NCI-H128 (cell line): ENCODE results near the gene ADAM19.

Experiments used
- DNase-seq: peaks from one replicate; lab custom pipeline; 2025; ENCODE audit not compliant: unreplicated experiment; lab: John Stamatoyannopoulos, UW

Gene ADAM19

GRCh38 chr5:157562111-157562581, 13.4 kb downstream of the ADAM19 start:
- DNase-seq = no peak

GRCh38 chr5:157561110-157561509, 14.5 kb downstream of the ADAM19 start:
- DNase-seq = no peak

GRCh38 chr5:157559301-157559700, 16.3 kb downstream of the ADAM19 start:
- no peak for DNase-seq

DNA sequence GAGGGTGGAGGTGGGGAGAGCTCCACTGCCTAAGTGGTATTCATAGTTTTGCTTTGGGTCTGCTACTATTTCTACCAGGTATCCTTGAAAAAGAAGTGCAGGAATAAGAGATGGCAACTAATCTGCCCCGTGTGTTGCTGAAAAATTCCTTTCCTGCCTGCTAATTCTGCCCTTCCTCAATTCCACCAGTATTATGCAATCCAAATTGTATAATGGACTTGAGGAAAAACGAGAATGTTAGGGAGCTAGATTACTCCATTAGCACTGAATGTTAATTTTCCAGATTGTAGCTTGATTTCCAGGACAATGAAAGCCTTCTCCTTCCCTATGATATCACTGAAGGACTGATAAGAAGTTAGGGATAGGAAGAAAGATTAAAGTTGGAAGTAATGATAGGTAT, 16.9 kb downstream of the ADAM19 start:
- no peak for DNase-seq

DNA sequence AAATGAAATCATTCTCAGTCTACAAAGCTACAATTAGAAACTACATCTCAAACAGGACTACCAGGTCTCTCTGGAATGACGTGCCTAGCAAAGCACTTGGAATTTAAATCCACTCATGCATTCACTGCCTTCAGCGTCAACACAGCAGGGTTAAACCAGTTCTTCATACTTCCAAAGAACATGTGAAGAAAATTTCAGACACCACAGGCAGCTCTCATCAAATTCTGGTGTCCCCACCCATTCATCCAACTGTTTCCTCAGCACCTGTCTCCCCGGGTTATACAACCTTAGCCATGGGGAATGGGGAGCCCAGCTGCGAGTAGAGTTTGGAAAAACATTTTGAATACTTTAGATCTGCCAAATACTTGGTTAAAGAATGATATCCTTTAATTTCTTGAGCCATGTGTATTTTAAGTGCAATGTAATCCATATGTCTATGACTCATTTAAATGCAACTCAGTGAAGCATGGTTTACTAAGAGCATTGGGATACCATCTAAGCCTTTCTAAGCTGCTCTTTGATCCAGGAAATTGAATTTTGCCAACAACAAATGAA, 17.5 kb downstream of the ADAM19 start:
- no peak for DNase-seq

GRCh38 chr5:157556615-157557418, 18.8 kb downstream of the ADAM19 start:
- DNase-seq = no peak

GRCh38 chr5:157555037-157555640, 20.4 kb downstream of the ADAM19 start:
- DNase-seq = no peak

DNA sequence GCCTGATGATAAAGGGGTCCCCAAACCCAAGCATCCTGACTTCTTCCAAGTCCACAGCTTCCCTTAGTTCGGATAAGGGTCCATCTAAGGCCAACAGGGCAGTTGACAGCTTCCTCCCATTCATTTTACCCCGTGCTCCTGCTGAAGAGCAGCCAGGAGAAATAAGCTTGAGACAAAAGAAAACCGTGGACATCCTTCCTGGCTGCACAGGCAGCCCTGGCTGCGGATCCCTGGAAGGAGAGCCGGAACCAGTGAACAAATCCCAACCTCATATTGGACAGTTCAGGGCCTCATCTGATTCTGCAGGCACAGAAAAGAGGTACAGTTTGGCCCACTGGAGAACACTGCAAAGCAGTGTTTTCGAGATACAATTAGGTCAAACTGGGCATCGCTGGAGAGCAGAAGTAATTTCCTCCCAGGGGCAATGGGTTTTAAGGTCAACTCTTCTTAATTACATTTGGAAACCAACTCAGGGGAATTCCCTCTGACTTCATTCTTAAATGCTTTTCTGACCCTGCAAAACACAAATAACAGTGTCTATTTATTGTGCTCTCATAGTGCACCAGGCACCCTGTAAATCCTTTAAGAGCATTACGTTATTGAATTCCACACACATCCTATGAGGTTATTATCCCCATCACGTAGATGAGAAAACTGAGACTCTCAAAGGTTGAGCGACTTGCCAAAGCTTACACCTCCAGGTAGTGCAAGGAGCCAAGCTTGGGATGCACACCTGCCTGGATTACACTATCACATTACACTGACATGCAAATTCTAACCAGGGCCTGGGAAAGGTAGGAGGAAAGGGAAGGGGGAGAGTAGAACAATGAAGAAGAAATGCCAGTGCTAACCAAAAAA, 21.2 kb downstream of the ADAM19 start:
- DNase-seq = no peak

DNA sequence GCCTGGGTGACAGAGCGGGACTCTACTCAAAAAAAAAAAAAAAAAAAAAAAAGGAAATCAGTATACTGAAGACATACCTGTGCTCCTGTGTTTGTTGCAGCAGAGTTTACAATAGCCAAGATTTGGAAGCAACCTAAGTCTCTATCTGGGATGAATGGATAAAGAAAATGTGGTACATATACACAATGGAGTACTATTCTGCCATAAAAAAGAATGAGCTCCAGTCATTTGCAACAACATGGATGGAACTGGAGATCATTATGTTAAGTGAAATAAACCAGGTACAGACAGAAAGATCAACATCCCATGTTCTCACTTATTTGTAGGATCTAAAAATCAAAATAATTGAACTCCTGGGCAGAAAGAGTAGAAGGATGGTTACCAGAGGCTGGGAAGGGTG, 22.9 kb downstream of the ADAM19 start:
- DNase-seq = no peak

DNA sequence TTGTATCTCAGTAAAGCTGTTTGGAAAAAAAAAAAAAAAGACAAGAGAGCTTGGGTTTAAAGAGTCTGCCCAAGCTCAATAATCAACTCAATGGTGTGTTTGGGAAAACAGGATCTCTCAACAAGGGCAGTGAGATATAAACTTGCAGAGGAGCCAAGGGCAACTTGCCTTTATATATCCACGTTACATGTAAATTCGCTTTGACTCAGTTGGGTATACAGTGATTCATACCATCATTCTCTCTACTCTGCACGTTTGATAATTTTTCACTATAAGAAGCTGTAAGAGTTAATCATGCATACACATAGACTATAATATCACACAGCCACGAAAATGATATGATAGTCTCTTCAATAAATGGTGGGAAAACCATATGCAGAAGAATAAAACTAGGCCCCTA, 24.9 kb downstream of the ADAM19 start:
- no peak for DNase-seq

DNA sequence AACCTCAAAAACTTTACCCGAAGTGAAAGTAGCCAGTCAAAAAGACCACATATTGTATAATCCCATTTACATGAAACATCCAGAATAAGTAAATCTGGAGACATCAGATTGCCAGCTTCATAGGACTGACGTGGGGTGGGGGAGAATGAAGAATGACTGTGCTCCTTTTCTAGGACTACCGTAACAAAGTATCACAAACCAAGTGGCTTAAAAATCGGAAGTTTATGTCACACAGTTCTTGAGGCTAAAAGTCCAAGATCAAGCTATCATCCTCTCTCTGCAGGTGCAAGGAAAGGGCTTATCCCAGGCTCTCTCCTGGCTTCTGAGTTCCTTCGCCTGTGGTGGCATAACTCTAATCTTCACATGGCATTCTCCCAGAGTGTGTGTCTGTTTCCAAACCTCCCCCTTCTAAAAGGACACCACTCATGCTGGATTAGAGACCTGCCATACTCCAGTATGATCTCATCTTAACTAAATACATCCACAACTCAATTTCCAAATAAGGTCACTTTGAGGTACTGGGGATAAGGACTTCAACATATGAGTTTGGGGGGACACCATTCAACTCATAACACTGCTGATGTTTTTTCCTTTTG, 25.5 kb downstream of the ADAM19 start:
- DNase-seq = no peak

- DNase-seq = no peak
These were observed 26.3 kb downstream of the ADAM19 start for GRCh38 chr5:157549283-157549629.

DNA sequence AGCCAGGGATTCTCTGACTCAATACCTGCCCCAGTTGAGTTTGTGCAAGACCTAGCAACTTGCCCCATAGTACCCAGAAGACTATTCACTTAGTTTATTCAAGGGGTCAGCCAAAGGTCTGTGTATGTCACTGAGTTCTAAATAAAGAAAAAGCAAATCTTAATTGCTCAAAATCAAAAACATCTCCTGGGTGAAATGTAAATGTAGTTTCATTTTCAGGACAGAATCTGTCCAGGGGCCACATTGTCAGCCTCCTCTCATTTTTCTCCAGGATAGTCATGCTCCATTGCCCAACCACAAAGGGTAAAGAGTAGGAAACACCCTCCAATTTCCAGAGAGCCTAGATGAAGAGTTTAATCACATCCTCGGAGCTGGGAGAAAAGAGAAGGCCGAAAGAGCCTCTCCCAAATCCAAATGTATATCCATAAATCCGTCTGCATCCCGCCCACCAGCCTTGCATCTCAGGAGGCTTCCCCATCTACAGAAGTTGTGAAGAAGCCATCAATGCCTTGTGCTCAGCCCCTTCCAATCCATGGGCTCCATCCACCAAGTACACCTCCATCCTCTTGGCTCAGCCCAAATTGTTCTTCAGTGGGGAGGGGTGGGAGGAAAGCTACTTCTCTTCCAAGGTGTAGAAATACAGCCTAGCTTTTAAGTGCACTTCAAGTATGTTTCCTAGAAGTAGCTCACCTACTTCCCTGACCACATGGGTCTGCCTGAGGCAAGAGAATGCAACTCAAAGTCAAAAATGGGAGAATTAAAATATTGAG, 26.9 kb downstream of the ADAM19 start:
- DNase-seq = no peak

GRCh38 chr5:157547941-157548512, 27.5 kb downstream of the ADAM19 start:
- no peak for DNase-seq

- no peak for DNase-seq
These were observed 29.0 kb downstream of the ADAM19 start for GRCh38 chr5:157546456-157547100.

DNA sequence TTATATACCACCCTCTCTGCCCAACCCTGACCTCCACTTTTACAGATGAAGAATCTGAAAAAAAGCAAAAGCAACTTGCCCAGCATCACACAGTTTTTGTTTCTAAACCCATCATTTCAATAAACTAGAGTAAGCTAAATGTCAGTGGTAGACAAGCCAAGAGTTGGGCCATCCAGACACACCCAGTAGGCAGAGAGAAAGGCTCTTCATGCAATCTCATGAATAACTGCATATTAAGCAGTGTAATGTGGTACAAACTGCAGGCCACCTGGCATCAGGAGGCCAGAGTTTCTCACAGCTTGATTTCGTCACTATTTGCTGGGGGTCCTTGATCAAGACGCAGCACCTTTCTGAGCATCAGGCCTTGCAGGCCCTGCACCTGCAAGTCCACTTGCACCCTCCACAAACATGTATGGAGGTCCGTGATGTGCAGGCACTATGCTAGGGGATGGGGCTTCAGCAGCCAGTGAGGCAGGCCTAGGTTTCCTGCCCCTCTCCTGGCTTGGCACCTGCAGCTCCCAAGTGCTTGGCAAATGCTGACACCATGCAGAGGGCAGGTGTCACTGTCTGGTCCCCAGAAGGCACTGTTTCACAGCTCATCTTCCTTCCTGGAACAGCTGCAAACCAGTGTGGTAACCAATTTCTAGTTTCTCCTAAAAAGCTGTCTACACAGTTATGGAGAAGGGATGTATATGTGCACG, 29.8 kb downstream of the ADAM19 start:
- no peak for DNase-seq

- no peak for DNase-seq
These were observed 31.0 kb downstream of the ADAM19 start for GRCh38 chr5:157544623-157544989.

DNA sequence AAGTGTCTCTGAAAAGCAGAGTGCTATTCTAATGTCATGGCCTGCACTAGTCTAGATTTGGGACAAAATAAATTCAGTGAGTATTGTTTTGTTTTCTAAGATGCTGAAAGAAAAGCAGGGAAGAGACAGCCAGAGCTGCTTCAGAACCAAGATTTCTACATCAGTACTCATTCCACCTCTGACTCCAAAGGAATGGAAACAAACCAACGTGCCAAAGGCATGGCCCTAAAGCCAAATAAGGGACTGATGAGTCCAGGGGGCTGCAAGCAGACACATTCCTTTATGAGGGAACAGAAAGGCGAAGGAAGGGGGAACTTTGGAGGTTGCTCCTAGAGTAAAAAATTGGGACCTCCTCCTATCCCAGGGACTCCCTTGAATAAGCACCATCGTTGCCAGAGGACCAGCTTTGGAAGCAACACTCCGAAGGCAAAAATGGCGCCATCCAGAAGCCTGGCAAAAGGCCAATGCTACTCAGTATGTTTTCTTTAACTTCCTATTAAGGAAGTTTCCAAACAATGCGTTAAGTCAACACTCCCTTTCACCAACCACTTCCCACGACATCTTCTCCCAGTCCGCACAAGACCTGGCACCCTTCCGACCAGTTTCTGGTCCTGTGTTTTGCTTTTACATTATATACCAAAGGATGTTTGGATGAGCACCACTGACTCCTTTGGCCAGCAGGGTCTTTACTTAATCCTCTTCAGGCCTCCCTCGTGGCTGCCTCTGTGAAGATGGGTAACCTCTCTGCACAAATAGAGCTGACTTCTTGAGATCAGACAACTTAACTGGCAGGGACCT, 31.6 kb downstream of the ADAM19 start:
- DNase-seq = no peak
